Frontal cortex (tissue), 4 donors: ENCODE measurements around the gene AQP1. TPM values are rescaled to one million over a fixed set of nuclear protein-coding genes. Genes with fewer than 3 reads are reported as not detected.

Experiments
- DNase-seq, 2 donors: peaks; one replicate each; pipeline ENCODE4 v3.0.0; 2012; ENCODE audit warnings: low spot score in 2 of 2
- FAIRE-seq: peaks from 2 replicates; lab custom pipeline; 2012; peaks lifted over from hg19 to GRCh38; lab: Jason Lieb, UNC
- total RNA-seq: library from RNA; depleted of rRNA; stranded (reverse); fragments of >200 nt; gene quantifications from one replicate; pipeline ENCODE4 v1.2.3, GENCODE V29; 2014
- donor health status: control.
- donor health status: control.
- donor health status: control.

The AQP1 gene
- 0.82 TPM for total RNA-seq

DNA sequence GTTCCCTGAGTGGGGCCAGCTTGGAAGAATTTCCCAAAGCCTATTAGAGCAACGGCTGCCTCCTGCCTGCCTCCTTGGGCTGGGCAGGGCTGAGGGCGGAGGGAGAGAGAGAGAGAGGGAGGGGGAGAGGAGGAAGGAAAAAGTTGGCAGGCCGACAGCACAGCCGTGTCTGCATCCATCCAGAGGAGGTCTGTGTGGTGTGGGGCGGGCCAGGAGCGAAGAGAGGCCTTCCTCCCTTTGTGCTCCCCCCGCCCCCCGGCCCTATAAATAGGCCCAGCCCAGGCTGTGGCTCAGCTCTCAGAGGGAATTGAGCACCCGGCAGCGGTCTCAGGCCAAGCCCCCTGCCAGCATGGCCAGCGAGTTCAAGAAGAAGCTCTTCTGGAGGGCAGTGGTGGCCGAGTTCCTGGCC is at the start of gene AQP1:
AQP1 (plus strand) TSS at position 293 of the 409 bp plus-strand sequence; CDS start at position 350, 57 bp downstream.
- DNase-seq (peak in 1 of 2 donors; percentile 20), FAIRE-seq (no peak)

GRCh38 chr7:30862995-30863705 is 48.5 kb upstream of the AQP1 start:
- FAIRE-seq (no peak), DNase-seq (no peak)

- FAIRE-seq, result no peak
- no peak for DNase-seq
Measured at GRCh38 chr7:30863706-30864035, 48.0 kb upstream of the AQP1 start.

DNA sequence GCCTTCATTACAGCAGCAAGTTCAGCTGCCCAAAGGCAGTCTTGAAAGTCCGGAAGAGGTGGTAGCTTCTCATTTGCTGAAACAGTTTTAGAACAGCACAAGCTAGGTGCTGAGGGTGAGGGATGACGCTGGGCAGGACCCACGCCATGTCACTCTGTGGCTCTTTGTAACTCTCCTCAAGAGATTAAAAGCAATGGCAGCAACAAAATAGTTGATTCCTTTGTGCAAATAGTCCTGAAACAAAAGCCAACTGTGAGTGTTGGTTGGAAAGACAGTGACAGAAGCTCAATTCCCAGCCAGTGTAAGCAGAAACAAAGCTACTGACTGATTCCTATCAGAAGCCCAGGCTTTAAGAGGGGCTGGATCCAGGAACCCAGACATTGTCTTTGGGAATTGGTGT is 47.6 kb upstream of the AQP1 start:
- DNase-seq, result no peak
- no peak for FAIRE-seq

DNA sequence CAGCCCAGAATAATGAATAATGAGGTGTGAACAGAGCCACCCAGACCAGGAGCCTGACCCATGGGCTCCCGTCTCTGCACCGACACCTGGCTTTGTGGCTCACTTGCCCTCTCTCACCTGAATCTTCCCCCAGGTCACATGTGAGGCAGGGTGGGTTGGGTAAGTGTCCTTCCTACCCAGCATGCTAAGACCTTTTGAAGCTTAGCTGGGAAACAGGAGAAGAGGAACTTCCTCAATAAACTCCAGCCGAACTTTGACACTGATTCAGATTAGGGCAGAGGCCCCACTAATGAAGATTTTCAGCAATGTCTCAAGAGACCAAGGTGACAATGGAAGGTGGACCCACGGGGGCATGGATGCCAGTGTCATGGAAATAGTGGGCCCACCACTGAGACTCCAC is 46.6 kb upstream of the AQP1 start:
- no peak for FAIRE-seq
- no peak for DNase-seq

GRCh38 chr7:30865821-30866220 is 45.8 kb upstream of the AQP1 start:
- no peak for FAIRE-seq

DNA sequence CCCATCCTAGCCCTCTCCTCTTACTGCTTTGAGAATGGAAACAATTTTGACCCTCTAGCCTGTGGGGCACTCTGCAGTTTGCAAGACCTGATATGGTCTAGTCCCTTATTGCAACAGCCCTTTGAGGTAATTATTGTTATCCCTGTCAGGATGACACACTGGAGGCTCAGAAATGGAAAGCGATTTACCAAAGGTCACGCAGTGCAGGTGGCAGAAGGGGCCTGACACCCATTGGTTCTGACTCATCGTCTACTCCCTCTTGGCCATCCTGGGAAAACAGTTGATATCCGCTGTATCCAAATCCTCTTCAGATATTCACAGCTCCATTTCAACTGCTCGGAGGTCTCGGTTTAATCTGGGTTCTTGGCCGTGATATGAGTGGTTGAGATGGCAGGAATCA is 44.7 kb upstream of the AQP1 start:
- FAIRE-seq, result no peak
- DNase-seq, result no peak

More at GRCh38 chr7:30865821-30866220, 45.8 kb upstream of the AQP1 start:
- no peak for DNase-seq

- no peak for DNase-seq
- FAIRE-seq, result no peak
Measured at GRCh38 chr7:30867483-30867882, 44.2 kb upstream of the AQP1 start.

DNA sequence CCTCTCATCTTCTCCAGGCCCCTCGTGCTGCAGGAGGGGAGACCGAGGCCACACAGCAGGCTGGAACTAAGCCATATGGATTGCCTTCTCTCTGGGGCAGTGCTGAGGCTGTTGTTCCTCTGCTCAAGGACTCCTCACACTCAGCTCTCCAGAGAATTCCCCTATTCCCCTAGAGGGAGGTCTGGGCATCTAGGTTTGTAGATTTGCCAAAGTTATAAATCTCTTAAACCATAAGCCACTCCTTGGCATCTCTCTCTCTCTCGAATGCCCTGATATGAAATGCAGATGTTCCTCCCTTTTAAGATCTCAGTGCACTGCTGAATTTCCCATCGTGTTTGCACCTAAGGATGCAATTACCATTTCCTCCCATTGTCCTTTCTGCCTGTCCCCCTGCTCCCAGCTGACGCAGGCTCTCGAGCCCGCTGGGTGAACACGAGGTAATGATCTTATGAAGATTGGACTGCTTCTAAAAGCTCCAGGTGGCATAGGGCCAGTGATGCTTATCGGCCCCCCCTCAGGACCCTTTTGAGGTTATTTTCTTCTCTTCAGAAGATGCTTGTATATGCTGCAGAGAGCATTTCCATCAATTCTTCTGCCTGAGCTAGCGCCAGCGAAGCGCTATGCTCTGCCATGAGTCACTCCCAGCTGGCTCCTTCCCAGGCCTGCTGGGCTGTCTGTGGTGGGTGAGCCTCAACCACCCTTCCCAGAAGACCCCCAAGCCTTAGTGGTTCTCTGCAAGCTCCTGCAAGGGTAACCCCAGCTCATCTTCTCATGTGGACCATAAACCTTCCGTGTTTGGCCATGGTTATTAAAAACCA is 41.6 kb upstream of the AQP1 start:
- FAIRE-seq, result no peak

DNA sequence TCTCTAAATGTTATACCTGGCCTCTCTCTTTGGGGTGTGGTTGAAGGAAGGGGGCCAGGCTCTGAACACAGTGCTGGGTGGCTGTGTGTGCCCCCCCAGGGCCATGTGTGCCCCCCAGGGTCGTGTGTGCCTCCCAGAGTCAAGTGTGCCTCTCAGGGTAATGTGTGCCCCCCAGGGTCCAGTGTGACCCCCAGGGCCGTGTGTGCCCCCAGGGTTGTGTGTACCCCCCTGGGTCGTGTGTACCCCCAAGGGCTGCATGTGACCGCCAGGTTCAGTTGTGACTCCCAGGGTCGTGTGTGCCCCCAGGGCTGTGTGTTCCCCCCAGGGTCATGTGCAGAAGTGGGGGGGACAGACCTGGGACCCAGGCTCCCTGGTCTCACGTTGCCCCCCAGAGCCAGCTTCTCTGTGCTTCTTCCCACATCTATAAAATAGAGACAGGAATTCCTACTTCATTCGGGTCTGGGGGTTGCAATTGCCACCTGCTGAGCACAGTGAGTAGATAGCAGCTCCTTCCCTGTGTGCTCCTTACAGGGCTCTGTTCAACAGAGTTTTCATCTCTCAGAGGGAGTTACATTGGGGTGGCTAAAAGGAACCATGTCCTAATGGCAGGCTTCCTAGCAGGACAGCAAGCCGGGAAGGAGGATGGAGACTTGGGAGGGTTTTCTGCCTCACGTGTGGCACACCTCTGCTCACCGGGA is 40.7 kb upstream of the AQP1 start:
- DNase-seq (no peak), FAIRE-seq (no peak)

More for the DNA sequence above, 41.6 kb upstream of the AQP1 start:
- peak in 1 of 2 donors; percentile 32 for DNase-seq

DNA sequence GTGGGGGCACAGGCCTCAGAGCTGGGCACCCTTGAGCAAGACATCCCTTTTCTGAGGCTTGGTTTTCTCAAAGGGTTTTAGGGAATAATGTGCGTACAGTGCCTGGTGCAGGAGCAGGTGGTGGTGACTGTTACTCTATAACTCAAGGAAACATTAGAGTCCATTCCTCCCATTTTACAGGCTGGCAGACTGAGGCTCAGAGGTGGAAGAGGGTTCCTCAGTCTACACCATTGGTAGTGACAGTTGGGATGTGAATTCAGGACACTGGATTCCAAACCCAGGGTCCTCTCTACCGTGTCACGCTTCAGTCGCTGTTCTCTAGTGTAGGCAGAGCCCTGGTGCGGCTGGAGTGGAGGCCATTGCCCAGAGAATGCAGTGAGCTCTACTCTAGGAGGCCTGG is 40.0 kb upstream of the AQP1 start:
- no peak for FAIRE-seq
- DNase-seq, result no peak

GRCh38 chr7:30873207-30873606 is 38.4 kb upstream of the AQP1 start:
- FAIRE-seq, result no peak
- no peak for DNase-seq

GRCh38 chr7:30873656-30874055 is 38.0 kb upstream of the AQP1 start:
- DNase-seq (no peak), FAIRE-seq (no peak)

- FAIRE-seq, result no peak
- DNase-seq, result no peak
Measured at GRCh38 chr7:30874656-30875302, 36.9 kb upstream of the AQP1 start.

GRCh38 chr7:30877015-30877769 is 34.5 kb upstream of the AQP1 start:
- no peak for FAIRE-seq
- no peak for DNase-seq

DNA sequence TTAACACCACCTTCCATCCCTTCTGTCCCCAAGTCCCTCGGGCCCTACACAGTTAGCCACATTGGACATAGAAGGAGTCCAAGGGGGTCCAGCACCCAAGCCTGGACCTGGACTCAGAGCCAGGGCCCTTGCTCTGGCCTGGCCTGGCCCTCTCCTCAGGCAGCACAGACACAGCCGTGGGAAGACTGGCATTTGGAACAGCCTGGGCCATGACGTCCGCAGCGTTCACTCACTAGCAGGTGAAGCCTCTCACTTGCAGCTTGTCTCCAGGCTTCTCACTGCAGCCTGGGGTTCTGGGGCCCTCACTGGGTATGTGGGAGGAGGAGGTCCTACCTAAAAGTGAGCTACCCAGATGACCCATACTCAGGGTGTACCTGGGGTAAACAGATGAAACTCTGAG is 33.7 kb upstream of the AQP1 start:
- FAIRE-seq, result no peak
- DNase-seq, result no peak

GRCh38 chr7:30879139-30880124 is 32.2 kb upstream of the AQP1 start:
- DNase-seq (no peak), FAIRE-seq (no peak)

DNA sequence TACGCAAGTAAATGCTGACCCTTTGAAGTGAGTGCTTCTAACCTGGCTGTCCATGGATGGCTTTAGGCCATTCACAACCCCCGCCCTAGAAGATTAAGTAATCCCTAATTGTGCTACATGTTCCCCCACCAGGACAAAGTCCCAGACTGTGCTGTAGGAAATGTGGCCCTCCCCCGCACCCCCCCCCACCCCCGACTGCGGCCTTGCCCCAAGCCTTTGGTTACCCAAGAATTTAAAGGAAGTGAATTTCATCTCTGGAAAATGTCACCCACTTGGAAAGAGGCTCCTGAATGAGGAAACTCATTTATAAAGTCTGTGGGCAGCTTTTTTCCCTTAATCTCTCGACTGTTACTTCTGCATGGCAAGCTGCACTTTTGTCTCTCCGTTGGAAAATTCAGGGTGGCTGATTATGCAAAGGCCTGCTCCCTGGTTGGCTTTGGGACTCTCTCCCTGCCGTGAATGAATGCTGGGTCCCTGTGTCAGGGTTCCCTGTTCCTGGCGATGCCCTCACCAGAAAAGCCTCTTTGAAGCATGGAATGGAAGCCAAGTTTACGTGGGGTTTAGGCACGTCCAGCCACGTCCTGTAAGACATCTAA is 31.4 kb upstream of the AQP1 start:
- no peak for DNase-seq
- FAIRE-seq, result no peak
